A549 treated with Mapracorat at 1 μM for 4 hours (cell line): ENCODE measurements around the gene SLC25A41. TPM values are rescaled to one million over a fixed set of nuclear protein-coding genes. Genes with fewer than 3 reads are reported as not detected.

Source experiments
- total RNA-seq: library from RNA; stranded (reverse); fragments of 200-300 nt; extraction: Qiagen RNA extraction; gene quantifications from 5 replicates; pipeline ENCODE4 v1.2.3, GENCODE V29; 2022

The SLC25A41 gene
- total RNA-seq: 0.11 to 0.20 TPM (median 0.17 TPM) in 4 of 5 replicates, not detected in the other

GRCh38 chr19:6433663-6434062 lies at the start of gene SLC25A41:
Gene SLC25A41 (minus strand): TSS chr19:6433763. CDS start chr19:6433693, 70 bp downstream.

GRCh38 chr19:6481541-6482342 lies 48.2 kb upstream of the SLC25A41 start, which contains the start of gene DENND1C:
Gene DENND1C (minus strand): TSS chr19:6481787. CDS start chr19:6481695, 92 bp downstream.

GRCh38 chr19:6464070-6464873 lies 30.7 kb upstream of the SLC25A41 start, which contains the start of gene CRB3:
Gene CRB3 (plus strand): TSS chr19:6464271. CDS start chr19:6464702, 431 bp downstream.

GRCh38 chr19:6459262-6460098 lies 25.9 kb upstream of the SLC25A41 start, which contains the start of gene SLC25A23:
Gene SLC25A23 (minus strand): TSS chr19:6459792. CDS start chr19:6459628, 164 bp downstream.

GRCh38 chr19:6424195-6424938 lies 9.2 kb downstream of the SLC25A41 start, which contains the start of gene KHSRP:
Gene KHSRP (minus strand): TSS chr19:6424811. CDS start chr19:6424701, 110 bp downstream.

GRCh38 chr19:6393074-6393982 lies 40.2 kb downstream of the SLC25A41 start, which contains the start of gene GTF2F1:
Gene GTF2F1 (minus strand): TSS chr19:6393164. CDS start chr19:6392995, 169 bp downstream.

Other genes starting within 250 kb of the SLC25A41 start
- gene MLLT1, start 153.8 kb downstream of the SLC25A41 start, total RNA-seq: 14.8 to 22.9 TPM (median 22.0 TPM) in 5 replicates
- gene ACER1, start 100.2 kb downstream of the SLC25A41 start, total RNA-seq: not detected in 5 replicates
- 45.3 to 80.1 TPM (median 73.9 TPM) in 5 replicates for gene CLPP, start 72.2 kb downstream of the SLC25A41 start, total RNA-seq
- gene ALKBH7, start 61.0 kb downstream of the SLC25A41 start, total RNA-seq: 19.0 to 38.7 TPM (median 36.4 TPM) in 5 replicates
- gene PSPN, start 57.8 kb downstream of the SLC25A41 start, total RNA-seq: 0.49 to 1.4 TPM (median 0.70 TPM) in 5 replicates
- gene GTF2F1, start 40.6 kb downstream of the SLC25A41 start, total RNA-seq: 55.0 to 61.2 TPM (median 58.0 TPM) in 5 replicates
- 182 to 207 TPM (median 198 TPM) in 5 replicates for gene KHSRP, start 9.0 kb downstream of the SLC25A41 start, total RNA-seq
- 15.3 to 19.4 TPM (median 18.5 TPM) in 5 replicates for gene SLC25A23, start 26.0 kb upstream of the SLC25A41 start, total RNA-seq
- 3.1 to 5.0 TPM (median 4.8 TPM) in 5 replicates for gene CRB3, start 30.5 kb upstream of the SLC25A41 start, total RNA-seq
- gene DENND1C, start 48.0 kb upstream of the SLC25A41 start, total RNA-seq: 0.22 to 0.33 TPM (median 0.24 TPM) in 5 replicates
- 6.0 to 7.6 TPM (median 6.5 TPM) in 5 replicates for gene TUBB4A, start 68.5 kb upstream of the SLC25A41 start, total RNA-seq
- gene TNFSF9, start 97.3 kb upstream of the SLC25A41 start, total RNA-seq: 2.9 to 6.0 TPM (median 4.5 TPM) in 5 replicates
- gene CD70, start 157.4 kb upstream of the SLC25A41 start, total RNA-seq: 14.3 to 24.3 TPM (median 22.8 TPM) in 5 replicates
- 0.06 to 0.14 TPM (median 0.10 TPM) in 4 of 5 replicates, not detected in the other for gene TNFSF14, start 236.4 kb upstream of the SLC25A41 start, total RNA-seq